Epidermal melanocyte (primary cell): ENCODE data around the gene TVP23C.
"Not testable (repeated sequence)": the region's sequence is repeated elsewhere in the genome, so short reads cannot be mapped to it uniquely, and the experiment has no call there.

Source experiments
- DNase-seq: peaks from one replicate; pipeline ENCODE4 v3.0.0; 2011; ENCODE audit warnings: low spot score; ENCODE audit not compliant: insufficient read length

Gene TVP23C

DNA sequence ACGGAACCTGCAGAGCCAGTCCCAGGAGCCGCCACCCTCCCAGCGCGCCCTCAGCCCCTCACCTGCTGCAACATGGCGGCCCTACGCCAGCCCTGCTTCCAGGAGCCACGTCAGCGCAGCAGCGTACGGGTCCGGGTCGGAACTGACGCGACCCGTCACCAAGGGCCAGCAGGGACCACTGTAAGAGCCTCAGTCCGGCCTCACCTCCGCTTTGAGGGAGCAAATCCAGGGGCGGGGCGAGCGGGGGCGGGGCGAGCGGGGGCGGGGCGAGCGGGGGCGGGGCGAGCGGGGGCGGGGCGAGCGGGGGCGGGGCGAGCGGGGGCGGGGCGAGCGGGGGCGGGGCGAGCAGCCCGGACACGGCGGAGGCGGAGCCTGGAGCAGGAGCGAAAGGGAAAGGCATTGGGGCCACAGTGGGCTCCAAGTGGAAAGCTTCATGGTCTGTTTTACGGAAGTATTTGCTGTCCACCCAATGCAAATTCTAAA lies at the start of gene TVP23C:
Gene TVP23C (minus strand): TSS at position 109 of the 483 bp plus-strand sequence. CDS start 35 bp downstream, at position 74.
- DNase-seq = peak; percentile 5

DNA sequence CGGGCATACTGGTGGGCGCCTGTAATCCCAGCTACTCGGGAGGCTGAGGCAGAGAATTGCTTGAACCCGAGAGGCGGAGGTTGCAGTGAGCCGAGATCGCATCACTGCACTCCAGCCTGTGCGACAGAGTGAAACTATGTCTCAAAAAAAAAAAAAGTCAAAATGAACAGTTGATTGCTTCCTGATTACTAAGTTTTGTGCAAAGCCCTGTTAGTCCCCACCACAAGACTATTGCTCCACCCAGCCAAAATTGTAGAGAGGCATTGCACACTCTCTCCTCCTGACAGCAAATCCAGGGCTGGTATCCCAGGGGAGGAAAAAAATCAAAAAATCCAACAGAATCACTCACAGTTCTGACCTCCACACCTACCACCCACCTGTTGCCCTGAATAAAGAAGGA lies 29.7 kb upstream of the TVP23C start:
- not testable (repeated sequence) for DNase-seq

- not testable (repeated sequence) for DNase-seq
Observed at GRCh38 chr17:15591986-15592385, 28.7 kb upstream of the TVP23C start.

DNA sequence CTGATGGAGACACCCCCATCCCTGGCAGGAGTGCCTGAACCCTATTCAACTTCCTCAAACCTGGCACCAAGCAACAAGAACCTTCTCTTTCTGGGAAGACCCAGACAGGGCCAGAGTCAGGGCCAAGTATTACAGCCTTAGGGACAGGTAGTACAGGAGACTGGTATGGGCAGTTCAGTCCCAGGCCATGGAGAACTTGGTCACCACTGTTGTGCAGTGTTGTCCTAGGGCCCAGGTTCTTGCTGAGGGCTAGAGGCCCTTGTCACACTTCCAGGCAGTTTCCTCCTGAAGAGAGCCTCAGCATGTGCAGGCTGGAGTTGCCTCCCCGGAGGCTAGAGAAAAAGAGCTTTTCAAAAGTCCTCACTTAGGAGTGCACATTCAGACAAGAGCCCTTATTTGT lies 27.6 kb upstream of the TVP23C start:
- not testable (repeated sequence) for DNase-seq

DNA sequence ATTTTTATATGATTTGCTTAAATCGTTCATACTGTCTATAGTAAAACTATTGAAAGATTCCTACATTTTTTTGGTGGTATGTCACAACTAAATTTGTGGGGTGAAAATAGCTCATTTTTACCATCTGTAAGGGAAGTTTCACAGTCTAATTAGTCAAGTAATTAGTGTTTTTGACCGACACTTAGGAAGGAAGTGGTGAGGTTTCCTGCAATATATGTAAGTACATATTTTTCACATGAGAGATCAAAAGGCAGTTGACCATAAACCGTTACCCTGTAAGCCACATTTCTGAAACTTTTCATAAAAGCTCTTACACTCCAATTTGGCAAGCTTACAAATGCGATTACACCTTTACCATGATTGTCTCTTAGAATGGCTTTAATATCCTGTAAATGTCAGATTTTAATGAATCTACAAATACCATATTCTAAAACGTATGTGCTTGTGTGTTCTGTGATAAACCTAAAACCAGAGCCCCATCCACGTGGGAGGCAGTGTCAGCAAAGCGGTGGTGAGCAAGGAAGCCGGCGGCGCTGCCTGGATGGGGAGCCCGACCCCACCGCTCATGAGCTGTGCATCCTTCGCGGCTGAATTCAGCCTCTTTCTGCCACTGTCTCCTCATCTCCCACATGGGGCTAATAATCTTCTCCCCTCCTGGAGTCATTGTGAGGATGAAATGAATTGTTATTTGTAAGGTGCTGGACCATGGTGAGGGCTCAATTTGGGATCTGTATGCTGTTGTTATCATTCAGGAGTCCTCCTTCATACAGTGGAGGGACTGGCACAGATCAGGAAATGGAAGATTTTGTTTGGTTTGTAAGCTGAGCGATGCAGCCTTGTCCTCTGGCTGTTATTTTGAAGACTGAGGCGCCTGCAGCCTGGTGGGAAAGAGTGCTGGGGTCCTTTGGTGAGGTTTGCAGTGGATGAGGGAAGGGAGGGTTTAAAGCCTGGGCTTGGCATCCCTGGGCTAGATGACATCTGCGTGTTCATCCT lies 26.6 kb upstream of the TVP23C start:
- not testable (repeated sequence) for DNase-seq

GRCh38 chr17:15588017-15588416 lies 24.7 kb upstream of the TVP23C start:
- DNase-seq = not testable (repeated sequence)

DNA sequence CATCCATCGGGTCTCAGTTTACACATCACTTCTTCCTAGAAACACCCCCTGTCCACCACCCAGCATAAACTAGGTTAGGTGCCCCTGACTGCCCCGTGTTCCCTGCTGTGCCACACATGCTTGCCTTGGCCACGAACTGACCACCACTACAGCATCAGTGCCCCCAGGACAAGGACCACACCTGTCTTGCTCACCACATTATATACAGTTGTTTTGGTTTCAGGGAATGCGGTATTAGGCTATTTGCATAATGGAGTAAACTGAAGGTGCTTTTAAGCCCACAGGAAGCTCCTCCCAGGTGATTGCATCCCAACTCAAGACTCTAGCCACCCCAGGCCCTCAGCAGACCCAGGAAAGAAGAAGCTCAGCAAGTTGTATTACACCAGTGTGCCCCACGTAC lies 20.0 kb upstream of the TVP23C start:
- not testable (repeated sequence) for DNase-seq

GRCh38 chr17:15581462-15581861 lies 18.2 kb upstream of the TVP23C start:
- not testable (repeated sequence) for DNase-seq

DNA sequence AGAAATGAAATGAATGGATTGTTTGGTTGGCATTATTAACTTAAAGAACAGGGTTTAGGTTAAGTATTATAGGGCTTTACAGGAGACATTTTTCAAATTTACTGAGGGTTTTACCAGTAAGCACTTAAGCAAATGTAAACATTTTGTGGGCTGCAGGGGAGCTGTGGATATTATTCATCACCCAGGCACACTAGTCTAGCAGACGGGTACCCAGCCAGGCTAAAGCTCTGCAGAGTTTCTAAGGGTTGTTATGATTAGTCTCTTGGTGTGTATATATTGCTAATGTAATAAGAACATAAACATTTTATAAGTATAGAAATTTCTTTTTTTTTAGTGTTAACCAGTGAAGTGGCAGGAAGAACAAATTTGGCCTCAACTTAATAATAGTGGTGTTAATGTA lies 13.6 kb upstream of the TVP23C start:
- not testable (repeated sequence) for DNase-seq

DNA sequence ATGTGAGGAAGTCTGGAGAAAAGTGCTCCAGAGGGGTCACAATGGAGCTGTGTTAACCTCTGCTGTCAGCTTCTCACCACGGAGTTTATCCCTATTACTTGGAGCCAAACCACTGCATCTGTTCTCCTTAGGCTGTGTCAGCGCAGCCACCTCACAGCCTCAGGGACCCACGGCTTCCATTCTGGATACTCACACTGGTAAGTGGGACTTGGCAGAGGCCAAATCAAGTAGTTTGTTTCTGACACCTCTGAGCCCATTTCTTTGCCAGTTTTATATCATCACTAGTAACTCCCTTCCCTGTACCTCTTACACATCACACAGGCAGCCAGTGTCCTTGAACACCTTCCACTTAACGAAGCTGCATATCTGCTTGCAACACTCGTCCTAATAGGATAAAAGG lies 11.4 kb upstream of the TVP23C start:
- not testable (repeated sequence) for DNase-seq

DNA sequence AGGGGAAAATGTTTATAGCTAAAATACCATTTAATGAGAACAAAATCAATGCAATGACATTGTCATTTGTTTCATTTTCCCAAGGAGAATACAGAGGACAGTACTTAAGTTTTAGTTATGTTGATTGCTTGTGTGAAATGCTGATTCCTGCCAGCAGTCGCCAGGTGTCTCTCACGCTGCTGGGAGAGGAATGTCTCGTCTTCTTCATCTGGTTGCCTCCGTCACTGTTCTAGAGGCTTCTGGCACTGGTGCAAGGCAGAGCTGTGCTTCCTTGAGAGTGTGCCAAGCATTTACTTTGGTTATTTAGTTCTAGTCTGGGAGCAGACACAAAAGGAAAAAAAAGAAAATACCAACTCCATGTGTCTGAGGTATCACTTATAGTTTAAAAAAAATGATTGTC lies 10.6 kb upstream of the TVP23C start:
- not testable (repeated sequence) for DNase-seq

GRCh38 chr17:15562613-15563374 lies 489 bp downstream of the TVP23C start:
- not testable (repeated sequence) for DNase-seq

- not testable (repeated sequence) for DNase-seq
Observed at GRCh38 chr17:15561439-15561838, 1.8 kb downstream of the TVP23C start.

DNA sequence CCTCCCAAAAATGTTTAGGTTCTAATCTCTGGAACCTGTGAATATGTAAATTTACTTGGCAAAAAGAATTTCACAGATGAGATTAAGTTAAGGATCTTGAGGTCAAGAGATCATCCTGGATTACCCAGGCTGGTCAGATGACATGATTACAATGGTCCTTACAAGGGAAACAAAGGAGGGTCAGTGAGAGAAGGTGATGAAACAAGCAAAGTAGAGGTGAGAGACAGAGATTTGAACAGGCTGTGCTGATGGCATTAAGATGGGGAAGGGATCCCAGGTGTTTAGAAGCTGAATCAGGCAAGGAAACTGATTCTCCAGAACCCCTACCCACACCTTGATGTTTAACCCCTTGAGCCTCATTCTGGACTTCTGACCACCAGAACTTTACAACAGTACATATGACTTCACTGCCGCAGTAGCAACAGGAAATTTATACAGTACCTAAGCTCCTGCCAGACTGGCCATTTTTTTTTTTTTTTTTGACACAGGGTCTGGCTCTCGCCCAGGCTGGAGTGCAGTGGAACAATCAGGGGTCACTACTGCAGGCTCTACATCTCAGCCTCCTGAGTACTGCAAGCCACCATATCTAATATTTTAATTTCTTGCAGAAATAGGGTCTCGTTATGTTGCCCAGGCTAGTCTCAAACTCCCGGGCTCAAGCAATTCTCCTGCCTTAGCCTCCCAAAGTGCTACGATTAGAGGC lies 4.7 kb downstream of the TVP23C start:
- not testable (repeated sequence) for DNase-seq

GRCh38 chr17:15557334-15557832 lies 5.9 kb downstream of the TVP23C start:
- DNase-seq = not testable (repeated sequence)

DNA sequence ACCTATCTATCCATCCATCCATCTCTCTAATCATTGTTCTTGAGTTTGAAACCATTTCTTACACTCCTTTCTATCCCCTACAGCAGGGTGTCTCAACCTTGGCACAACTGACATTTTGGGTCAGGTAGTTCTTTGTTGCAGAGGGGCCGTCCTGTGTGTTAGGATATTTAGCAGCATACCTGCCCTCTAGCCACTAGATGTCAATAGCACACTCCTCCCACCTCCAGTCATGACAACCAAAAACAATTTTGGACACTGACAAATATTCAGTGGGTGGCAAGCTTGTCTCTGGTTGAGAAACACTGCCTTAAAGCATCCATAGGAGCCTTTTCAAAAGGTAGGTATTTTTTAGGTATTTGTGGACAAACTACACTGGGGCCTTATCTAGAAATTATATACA lies 10.4 kb downstream of the TVP23C start:
- not testable (repeated sequence) for DNase-seq

- not testable (repeated sequence) for DNase-seq
Observed at GRCh38 chr17:15549552-15549951, 13.7 kb downstream of the TVP23C start.

DNA sequence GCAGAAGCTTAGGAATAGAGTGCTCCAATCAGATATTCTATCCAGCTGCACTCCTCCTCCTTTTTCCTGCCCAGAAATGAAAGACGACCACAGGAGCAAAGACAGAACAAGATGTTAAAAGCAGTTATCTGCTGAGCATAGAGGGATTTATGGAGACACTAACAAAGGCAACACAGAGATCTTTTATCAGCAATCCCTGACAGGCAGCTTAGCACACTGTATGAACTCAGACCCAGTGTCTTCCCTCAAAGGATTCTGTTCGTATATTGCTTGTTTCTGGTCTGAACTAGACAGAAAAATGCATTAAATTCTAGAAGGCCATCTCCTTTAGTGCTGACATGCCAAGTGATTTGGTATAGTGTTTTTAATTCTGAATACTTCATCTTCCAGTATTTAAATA lies 16.7 kb downstream of the TVP23C start:
- not testable (repeated sequence) for DNase-seq

GRCh38 chr17:15540371-15541219 lies 22.7 kb downstream of the TVP23C start:
- not testable (repeated sequence) for DNase-seq

- DNase-seq = not testable (repeated sequence)
Observed at GRCh38 chr17:15533122-15533521, 30.2 kb downstream of the TVP23C start.
